Liver (tissue), 9 donors: Measurements from ENCODE around the gene LPCAT1. TPM values are rescaled to one million over a fixed set of nuclear protein-coding genes. Genes with fewer than 3 reads are reported as not detected.
A peak's percentile ranks its signal among the peaks of the same experiment; 100 is the strongest.

Experiments used
- DNase-seq: peaks from one replicate; pipeline ENCODE4 v3.0.0-alpha.2; 2017; ENCODE audit warnings: low spot score
- H3K27ac ChIP-seq, 2 donors: one replicate each; pipeline ENCODE4 v1.7.0; 2013; ENCODE audit warnings: inconsistent platforms in 2 of 2, low read length in 2 of 2, control low read depth in 1 of 2, low read depth in 1 of 2, mild to moderate bottlenecking in 1 of 2
- H3K27me3 ChIP-seq, 4 donors: one replicate each; pipeline versions ENCODE4 v1.6.1 to v1.7.0; 2013; ENCODE audit warnings: low read length in 3 of 4, inconsistent platforms in 1 of 4, mild to moderate bottlenecking in 1 of 4, moderate library complexity in 1 of 4; ENCODE audit not compliant: control insufficient read depth in 4 of 4, insufficient read depth in 4 of 4
- H3K36me3 ChIP-seq, 4 donors: one replicate each; pipeline versions ENCODE4 v1.6.1 to v1.7.0; 2013; ENCODE audit warnings: low read length in 3 of 4, mild to moderate bottlenecking in 3 of 4, low read depth in 1 of 4, moderate library complexity in 1 of 4; ENCODE audit not compliant: control insufficient read depth in 4 of 4, insufficient read depth in 3 of 4
- H3K4me1 ChIP-seq, 4 donors: one replicate each; pipeline versions ENCODE4 v1.6.1 to v1.7.0; 2013; ENCODE audit warnings: low read length in 3 of 4, mild to moderate bottlenecking in 3 of 4, moderate library complexity in 1 of 4; ENCODE audit not compliant: control insufficient read depth in 4 of 4, insufficient read depth in 4 of 4
- H3K4me3 ChIP-seq, 3 donors: one replicate each; pipeline versions ENCODE4 v1.6.1 to v1.7.0; 2013; ENCODE audit warnings: low read length in 3 of 3, control low read depth in 1 of 3, low read depth in 1 of 3, mild to moderate bottlenecking in 1 of 3
- H3K9ac ChIP-seq, 2 donors: one replicate each; pipeline ENCODE4 v1.7.0; 2013; ENCODE audit warnings: low read length in 2 of 2, mild to moderate bottlenecking in 2 of 2, moderate library complexity in 2 of 2, control low read depth in 1 of 2, low read depth in 1 of 2
- H3K9me3 ChIP-seq, 4 donors: one replicate each; pipeline versions ENCODE4 v1.6.1 to v1.7.0; 2013; ENCODE audit warnings: low read length in 3 of 4; ENCODE audit not compliant: control insufficient read depth in 4 of 4
- EGR1 ChIP-seq, 2 donors: IDR thresholded peaks; 2 replicates each; pipeline ENCODE4 v1.6.1; 2016 to 2018; ENCODE audit warnings: antibody characterized with exemption in 2 of 2, low read depth in 2 of 2
- FOXA1 ChIP-seq: IDR thresholded peaks from 2 replicates; pipeline ENCODE4 v1.6.1; 2016; ENCODE audit warnings: antibody characterized with exemption
- FOXA2 ChIP-seq: IDR thresholded peaks from 2 replicates; pipeline ENCODE4 v1.6.1; 2016; ENCODE audit warnings: antibody characterized with exemption
- GABPA ChIP-seq, 2 donors: IDR thresholded peaks in 1 of 2; conservative IDR thresholded peaks in 1 of 2; 2 replicates each; pipeline ENCODE4 v1.6.1; 2016; ENCODE audit warnings: antibody characterized with exemption in 2 of 2, mild to moderate bottlenecking in 1 of 2, moderate library complexity in 1 of 2
- HNF4A ChIP-seq, 2 donors: conservative IDR thresholded peaks; 2 replicates each; pipeline ENCODE4 v1.6.1; 2016; ENCODE audit warnings: antibody characterized with exemption in 2 of 2, mild to moderate bottlenecking in 2 of 2
- HNF4G ChIP-seq: IDR thresholded peaks from 2 replicates; pipeline ENCODE4 v1.6.1; 2016; ENCODE audit warnings: antibody characterized with exemption
- JUND ChIP-seq, 2 donors: IDR thresholded peaks; 2 replicates each; pipeline ENCODE4 v1.6.1; 2016; ENCODE audit warnings: antibody characterized with exemption in 2 of 2
- NR2F2 ChIP-seq: IDR thresholded peaks from 2 replicates; pipeline ENCODE4 v1.6.1; 2016; ENCODE audit warnings: antibody characterized with exemption
- RAD21 ChIP-seq, 2 donors: IDR thresholded peaks; 2 replicates each; pipeline ENCODE4 v1.6.1; 2016; ENCODE audit warnings: antibody characterized with exemption in 2 of 2, mild to moderate bottlenecking in 2 of 2
- RXRA ChIP-seq, 2 donors: IDR thresholded peaks; 2 replicates each; pipeline ENCODE4 v1.6.1; 2017 to 2018; ENCODE audit warnings: antibody characterized with exemption in 2 of 2, mild to moderate bottlenecking in 1 of 2
- SP1 ChIP-seq: IDR thresholded peaks from 2 replicates; pipeline ENCODE4 v1.6.1; 2018; ENCODE audit warnings: antibody characterized with exemption, mild to moderate bottlenecking
- TAF1 ChIP-seq: conservative IDR thresholded peaks from 2 replicates; pipeline ENCODE4 v1.6.1; 2016; ENCODE audit warnings: antibody characterized with exemption, mild to moderate bottlenecking
- YY1 ChIP-seq: IDR thresholded peaks from 2 replicates; pipeline ENCODE4 v1.6.1; 2016; ENCODE audit warnings: antibody characterized with exemption, mild to moderate bottlenecking
- WGBS: extraction: QIAGEN DNeasy Blood & Tissue Kit; methylation state at CpG from one replicate; pipeline ENCODE4 v1.1.7; 2013; 5-methylcytosine and 5-hydroxymethylcytosine counted together
- polyA plus RNA-seq, 2 donors: library from polyadenylated mRNA; stranded (reverse) in 1 of 2; unstranded in 1 of 2; fragments of 200-250 nt in 1 of 2; fragments of >200 nt in 1 of 2; fragmentation: Nextera tagmentation in 1 of 2; extraction: Ambion mirVana in 1 of 2; gene quantifications; one replicate each; pipeline versions ENCODE4 v1.2.1 to v1.2.3, GENCODE V29; 2013 to 2015
- total RNA-seq, 2 donors: library from RNA; depleted of rRNA; stranded (reverse); fragments of >200 nt; gene quantifications; one replicate each; pipeline ENCODE4 v1.2.3, GENCODE V29; 2014
- TF ChIP-seq, protein P1 (sequence below): IDR thresholded peaks from 2 replicates; pipeline ENCODE4 v1.6.1; 2016; ENCODE audit warnings: antibody characterized with exemption
- TF ChIP-seq, protein P2 (sequence below): IDR thresholded peaks from 2 replicates; pipeline ENCODE4 v1.6.1; 2016; ENCODE audit warnings: antibody characterized with exemption, mild to moderate bottlenecking
- TF ChIP-seq, protein P3 (sequence below): IDR thresholded peaks from 2 replicates; pipeline ENCODE4 v1.6.1; 2016; ENCODE audit warnings: antibody characterized with exemption
- TF ChIP-seq, protein P4 (sequence below): IDR thresholded peaks from 2 replicates; pipeline ENCODE4 v1.6.1; 2016; ENCODE audit warnings: antibody characterized with exemption
- TF ChIP-seq, protein P5 (sequence below): fragments of 150-350 bp; IDR thresholded peaks from 2 replicates; pipeline ENCODE4 v1.5.1; 2017; ENCODE audit warnings: improper control_type of control experiment, low read depth, low read length; ENCODE audit not compliant: missing input control
- donor health status: healthy.
- donor health status: healthy.
- donor health status: healthy.
- donor health status: healthy.
- donor health status: healthy.

The LPCAT1 gene
- total and polyA plus RNA-seq, 4 donors = 1.5 to 12.8 (median 9.9) TPM

DNA sequence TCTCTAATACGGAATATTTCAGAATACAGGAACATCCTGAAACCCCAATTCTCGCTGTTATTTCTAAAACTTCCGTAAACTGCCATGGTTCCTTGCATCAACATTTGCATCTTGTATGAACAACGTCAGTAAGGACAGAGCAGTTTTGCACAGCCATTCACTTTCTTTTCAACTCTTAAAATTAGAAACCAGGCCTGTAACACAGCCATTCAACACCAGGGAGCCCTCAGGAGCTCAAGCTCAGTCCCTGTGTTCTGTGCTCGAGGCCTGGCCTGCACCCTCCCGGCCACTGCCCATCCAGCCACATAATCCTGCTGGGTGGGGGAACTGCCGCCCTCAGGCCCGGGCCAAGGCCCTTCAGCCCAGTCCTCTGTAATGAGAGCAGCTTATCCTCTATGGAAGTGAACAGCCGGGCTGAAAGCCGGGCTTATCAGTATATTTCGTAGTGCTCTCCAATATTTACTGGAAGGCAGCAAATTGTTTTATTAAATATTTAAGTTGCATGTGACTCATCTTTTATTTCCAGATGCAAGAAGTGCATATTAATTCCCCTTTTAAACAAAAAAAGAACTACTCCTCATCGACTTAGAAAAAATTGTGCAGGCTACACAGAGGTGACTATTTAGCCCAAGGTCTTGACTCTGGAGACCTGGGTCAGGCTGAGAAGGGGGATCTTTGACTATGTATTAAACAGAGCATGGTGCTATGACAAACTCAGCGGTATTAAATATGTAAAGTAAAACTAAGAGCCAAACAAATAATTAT lies 45.3 kb downstream of the LPCAT1 start:
- Histone ChIP-seq H3K27me3 (no peaks in the 10 kb centered on the region), H3K4me3 (no peak overlapping the region), H3K9me3 (no peaks in the 10 kb centered on the region), H3K27ac (peak overlapping the region; percentile 15 to 25), H3K4me1 (peaks cover 0 to 12% (median 0%) of the 10 kb centered on the region in 4 donors), H3K9ac (peak overlapping the region in 1 of 2 donors; percentile 17), H3K36me3 (peaks cover 0 to 5% (median 0%) of the 10 kb centered on the region in 4 donors)
- DNase-seq = no peak
- WGBS = 90% methylated on average over 13 of the region's 13 CpGs
- TF ChIP-seq RAD21 (IDR thresholded peaks at IDR 0.05) (no peak), RXRA (IDR thresholded peaks at IDR 0.05) (no peak), GABPA (IDR thresholded peaks at IDR 0.05 in 1 of 2, conservative IDR thresholded peaks at IDR 0.05 in 1 of 2) (no peak), EGR1 (IDR thresholded peaks at IDR 0.05; ENCODE audit: low read depth in 2 of 2) (no peak), JUND (IDR thresholded peaks at IDR 0.05) (no peak), SP1 (no peak), HNF4G (no peak), YY1 (no peak), NR2F2 (no peak), FOXA1 (no peak), TAF1 (no peak), HNF4A (conservative IDR thresholded peaks at IDR 0.05) (no peak), FOXA2 (no peak)
- TF ChIP-seq, protein P1, sequence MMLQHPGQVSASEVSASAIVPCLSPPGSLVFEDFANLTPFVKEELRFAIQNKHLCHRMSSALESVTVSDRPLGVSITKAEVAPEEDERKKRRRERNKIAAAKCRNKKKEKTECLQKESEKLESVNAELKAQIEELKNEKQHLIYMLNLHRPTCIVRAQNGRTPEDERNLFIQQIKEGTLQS = no peak
- TF ChIP-seq, protein P2, sequence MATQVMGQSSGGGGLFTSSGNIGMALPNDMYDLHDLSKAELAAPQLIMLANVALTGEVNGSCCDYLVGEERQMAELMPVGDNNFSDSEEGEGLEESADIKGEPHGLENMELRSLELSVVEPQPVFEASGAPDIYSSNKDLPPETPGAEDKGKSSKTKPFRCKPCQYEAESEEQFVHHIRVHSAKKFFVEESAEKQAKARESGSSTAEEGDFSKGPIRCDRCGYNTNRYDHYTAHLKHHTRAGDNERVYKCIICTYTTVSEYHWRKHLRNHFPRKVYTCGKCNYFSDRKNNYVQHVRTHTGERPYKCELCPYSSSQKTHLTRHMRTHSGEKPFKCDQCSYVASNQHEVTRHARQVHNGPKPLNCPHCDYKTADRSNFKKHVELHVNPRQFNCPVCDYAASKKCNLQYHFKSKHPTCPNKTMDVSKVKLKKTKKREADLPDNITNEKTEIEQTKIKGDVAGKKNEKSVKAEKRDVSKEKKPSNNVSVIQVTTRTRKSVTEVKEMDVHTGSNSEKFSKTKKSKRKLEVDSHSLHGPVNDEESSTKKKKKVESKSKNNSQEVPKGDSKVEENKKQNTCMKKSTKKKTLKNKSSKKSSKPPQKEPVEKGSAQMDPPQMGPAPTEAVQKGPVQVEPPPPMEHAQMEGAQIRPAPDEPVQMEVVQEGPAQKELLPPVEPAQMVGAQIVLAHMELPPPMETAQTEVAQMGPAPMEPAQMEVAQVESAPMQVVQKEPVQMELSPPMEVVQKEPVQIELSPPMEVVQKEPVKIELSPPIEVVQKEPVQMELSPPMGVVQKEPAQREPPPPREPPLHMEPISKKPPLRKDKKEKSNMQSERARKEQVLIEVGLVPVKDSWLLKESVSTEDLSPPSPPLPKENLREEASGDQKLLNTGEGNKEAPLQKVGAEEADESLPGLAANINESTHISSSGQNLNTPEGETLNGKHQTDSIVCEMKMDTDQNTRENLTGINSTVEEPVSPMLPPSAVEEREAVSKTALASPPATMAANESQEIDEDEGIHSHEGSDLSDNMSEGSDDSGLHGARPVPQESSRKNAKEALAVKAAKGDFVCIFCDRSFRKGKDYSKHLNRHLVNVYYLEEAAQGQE = no peak
- TF ChIP-seq, protein P3, sequence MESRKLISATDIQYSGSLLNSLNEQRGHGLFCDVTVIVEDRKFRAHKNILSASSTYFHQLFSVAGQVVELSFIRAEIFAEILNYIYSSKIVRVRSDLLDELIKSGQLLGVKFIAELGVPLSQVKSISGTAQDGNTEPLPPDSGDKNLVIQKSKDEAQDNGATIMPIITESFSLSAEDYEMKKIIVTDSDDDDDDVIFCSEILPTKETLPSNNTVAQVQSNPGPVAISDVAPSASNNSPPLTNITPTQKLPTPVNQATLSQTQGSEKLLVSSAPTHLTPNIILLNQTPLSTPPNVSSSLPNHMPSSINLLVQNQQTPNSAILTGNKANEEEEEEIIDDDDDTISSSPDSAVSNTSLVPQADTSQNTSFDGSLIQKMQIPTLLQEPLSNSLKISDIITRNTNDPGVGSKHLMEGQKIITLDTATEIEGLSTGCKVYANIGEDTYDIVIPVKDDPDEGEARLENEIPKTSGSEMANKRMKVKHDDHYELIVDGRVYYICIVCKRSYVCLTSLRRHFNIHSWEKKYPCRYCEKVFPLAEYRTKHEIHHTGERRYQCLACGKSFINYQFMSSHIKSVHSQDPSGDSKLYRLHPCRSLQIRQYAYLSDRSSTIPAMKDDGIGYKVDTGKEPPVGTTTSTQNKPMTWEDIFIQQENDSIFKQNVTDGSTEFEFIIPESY = no peak
- TF ChIP-seq, protein P4, sequence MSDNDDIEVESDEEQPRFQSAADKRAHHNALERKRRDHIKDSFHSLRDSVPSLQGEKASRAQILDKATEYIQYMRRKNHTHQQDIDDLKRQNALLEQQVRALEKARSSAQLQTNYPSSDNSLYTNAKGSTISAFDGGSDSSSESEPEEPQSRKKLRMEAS = no peak
- TF ChIP-seq, protein P5, sequence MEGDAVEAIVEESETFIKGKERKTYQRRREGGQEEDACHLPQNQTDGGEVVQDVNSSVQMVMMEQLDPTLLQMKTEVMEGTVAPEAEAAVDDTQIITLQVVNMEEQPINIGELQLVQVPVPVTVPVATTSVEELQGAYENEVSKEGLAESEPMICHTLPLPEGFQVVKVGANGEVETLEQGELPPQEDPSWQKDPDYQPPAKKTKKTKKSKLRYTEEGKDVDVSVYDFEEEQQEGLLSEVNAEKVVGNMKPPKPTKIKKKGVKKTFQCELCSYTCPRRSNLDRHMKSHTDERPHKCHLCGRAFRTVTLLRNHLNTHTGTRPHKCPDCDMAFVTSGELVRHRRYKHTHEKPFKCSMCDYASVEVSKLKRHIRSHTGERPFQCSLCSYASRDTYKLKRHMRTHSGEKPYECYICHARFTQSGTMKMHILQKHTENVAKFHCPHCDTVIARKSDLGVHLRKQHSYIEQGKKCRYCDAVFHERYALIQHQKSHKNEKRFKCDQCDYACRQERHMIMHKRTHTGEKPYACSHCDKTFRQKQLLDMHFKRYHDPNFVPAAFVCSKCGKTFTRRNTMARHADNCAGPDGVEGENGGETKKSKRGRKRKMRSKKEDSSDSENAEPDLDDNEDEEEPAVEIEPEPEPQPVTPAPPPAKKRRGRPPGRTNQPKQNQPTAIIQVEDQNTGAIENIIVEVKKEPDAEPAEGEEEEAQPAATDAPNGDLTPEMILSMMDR = no peak
